PC-3 (cell line): ENCODE measurements around the gene DLG2. TPM values are rescaled to one million over a fixed set of nuclear protein-coding genes. Genes with fewer than 3 reads are reported as not detected.

Source experiments
- ATAC-seq: fragments of 200-7000 bp; cut with Tn5 transposase; 2 replicates; pipeline ENCODE4 v1.9.1; 2020; ENCODE audit warnings: mild to moderate bottlenecking, moderate library complexity
- BruUV-seq: library from RNA; stranded (reverse); fragments of 400-500 nt; replicated peaks from 2 replicates; lab custom pipeline; 2021; lab: Mats Ljungman, UMichigan
- CTCF ChIA-PET: fragments of 300-600 bp; sonication (Branson Sonifier 250); formaldehyde crosslinking; loops from one replicate; lab custom pipeline; 2022; ENCODE audit warnings: antibody characterized with exemption; lab: Charles Lee
- POLR2A ChIA-PET: fragments of 300-600 bp; sonication (Branson Sonifier 250); formaldehyde crosslinking; loops from one replicate; lab custom pipeline; 2022; ENCODE audit warnings: antibody characterized with exemption; ENCODE audit not compliant: unreplicated experiment; lab: Charles Lee
- DNase-seq: peaks from one replicate; pipeline ENCODE4 v3.0.0-alpha.2; 2015
- H2AFZ ChIP-seq: fragments of 300-600 bp; sonication (generic); 2 replicates; pipeline ENCODE4 v1.6.0; 2016; ENCODE audit warnings: antibody characterized with exemption, low read length
- H3F3A ChIP-seq: fragments of 300-600 bp; sonication (generic); one replicate; pipeline ENCODE4 v1.6.0; 2017; ENCODE audit warnings: antibody characterized with exemption, low read length, control low read depth, mild to moderate bottlenecking; ENCODE audit not compliant: unreplicated experiment
- H3K27ac ChIP-seq: fragments of 300-600 bp; sonication (generic); 2 replicates; pipeline ENCODE4 v1.5.1; 2016; ENCODE audit warnings: mild to moderate bottlenecking, low read length
- H3K27me3 ChIP-seq: fragments of 300-600 bp; sonication (generic); 2 replicates; pipeline ENCODE4 v1.6.1; 2016; ENCODE audit warnings: low read length, mixed read lengths
- H3K36me3 ChIP-seq: fragments of 300-600 bp; sonication (generic); 2 replicates; pipeline ENCODE4 v1.6.1; 2016; ENCODE audit warnings: low read depth, mixed run types, low read length, mixed read lengths
- H3K4me1 ChIP-seq: fragments of 300-600 bp; sonication (generic); 2 replicates; pipeline ENCODE4 v1.5.1; 2016; ENCODE audit warnings: low read length; ENCODE audit not compliant: insufficient read depth
- H3K4me2 ChIP-seq: fragments of 300-600 bp; sonication (generic); 2 replicates; pipeline ENCODE4 v1.6.0; 2016; ENCODE audit warnings: low read length
- H3K4me3 ChIP-seq: fragments of 300-600 bp; sonication (generic); 2 replicates; pipeline ENCODE4 v1.5.1; 2016; ENCODE audit warnings: mild to moderate bottlenecking, low read length, mixed read lengths
- H3K79me2 ChIP-seq: fragments of 300-600 bp; sonication (generic); 2 replicates; pipeline ENCODE4 v1.6.1; 2017; ENCODE audit warnings: low read length, mixed read lengths
- H3K9ac ChIP-seq: fragments of 300-600 bp; sonication (generic); 2 replicates; pipeline ENCODE4 v1.6.0; 2016; ENCODE audit warnings: mild to moderate bottlenecking, low read length
- H3K9me2 ChIP-seq: fragments of 300-600 bp; sonication (generic); replicated peaks from 2 replicates; pipeline ENCODE4 v1.6.1; 2016; ENCODE audit warnings: mixed run types, low read length, mixed read lengths
- H3K9me3 ChIP-seq: fragments of 300-600 bp; sonication (generic); 2 replicates; pipeline ENCODE4 v1.6.1; 2016; ENCODE audit warnings: low read length, mixed read lengths
- H4K20me1 ChIP-seq: fragments of 300-600 bp; sonication (generic); 2 replicates; pipeline ENCODE4 v1.6.1; 2016; ENCODE audit warnings: low read length, mixed read lengths
- CTCF ChIP-seq: fragments of 300-600 bp; sonication (generic); conservative IDR thresholded peaks from 2 replicates; pipeline ENCODE4 v1.5.1; 2017; ENCODE audit warnings: antibody characterized with exemption, low read depth, mild to moderate bottlenecking, low read length
- EZH2 ChIP-seq: fragments of 300-600 bp; sonication (generic); IDR thresholded peaks from one replicate; pipeline ENCODE4 v1.6.1; 2017; ENCODE audit warnings: antibody characterized with exemption, mild to moderate bottlenecking, low read length; ENCODE audit not compliant: unreplicated experiment
- EZH2phosphoT487 ChIP-seq: fragments of 300-600 bp; sonication (generic); IDR thresholded peaks from 2 replicates; pipeline ENCODE4 v1.6.1; 2018; ENCODE audit warnings: mild to moderate bottlenecking, antibody characterized with exemption, low read length, borderline replicate concordance
- intact Hi-C: fragments of 100-400 bp; cut with micrococcal nuclease; formaldehyde crosslinking; loops from 2 replicates; pipeline ENCODE4 v1.9.0; 2023
- total RNA-seq: library from RNA; depleted of rRNA; stranded (reverse); fragments of >200 nt; gene quantifications from 2 replicates; pipeline ENCODE4 v1.2.3, GENCODE V29; 2014

DLG2 gene
- total RNA-seq, 1 experiment from 2014 or later: 0.58 TPM

GRCh38 chr11:83502041-83502440, 2125.1 kb downstream of the DLG2 start:
- ATAC-seq: no peak
- POLR2A ChIA-PET: no interaction called here
- H3K79me2 ChIP-seq: no peaks in the 10 kb centered on the region

GRCh38 chr11:83493917-83494316, 2133.2 kb downstream of the DLG2 start:
- no peaks in the 10 kb centered on the region for H3K9me2 ChIP-seq
- H4K20me1 ChIP-seq: no peaks in the 10 kb centered on the region
- ChIA-PET POLR2A (no interaction called here), CTCF (no interaction called here)
- no peaks in the 10 kb centered on the region for H3K4me1 ChIP-seq
- intact Hi-C loops: no loop called here
- H3K4me3 ChIP-seq: no peak overlapping the region
- no peak overlapping the region for H3K4me2 ChIP-seq
- H3K27ac ChIP-seq: no peak overlapping the region
- H3K27me3 ChIP-seq: peaks cover 22% of the 10 kb centered on the region; the same call in 1 of the 2 replicates
- no peaks in the 10 kb centered on the region for H3K79me2 ChIP-seq
- H3F3A ChIP-seq: no peaks in the 10 kb centered on the region
- H3K9me3 ChIP-seq: no peaks in the 10 kb centered on the region
- no peak overlapping the region for H2AFZ ChIP-seq
- DNase-seq (no peak), ATAC-seq (no peak)
- BruUV-seq: no TSS peak
- TF ChIP-seq CTCF (no peak), EZH2phosphoT487 (no peak), EZH2 (no peak)
- H3K9ac ChIP-seq: no peak overlapping the region
- no peaks in the 10 kb centered on the region for H3K36me3 ChIP-seq

More at GRCh38 chr11:83502041-83502440, 2125.1 kb downstream of the DLG2 start:
- intact Hi-C loops: no loop called here
- Histone ChIP-seq H3F3A (no peaks in the 10 kb centered on the region), H3K27me3 (0 out of 2 replicates have a peak, but pooled peaks cover 5% of the 10 kb centered on the region), H4K20me1 (no peaks in the 10 kb centered on the region), H3K36me3 (no peaks in the 10 kb centered on the region), H3K9ac (no peak overlapping the region), H3K9me3 (no peaks in the 10 kb centered on the region), H3K9me2 (no peaks in the 10 kb centered on the region), H2AFZ (no peak overlapping the region), H3K27ac (no peak overlapping the region), H3K4me2 (no peak overlapping the region), H3K4me1 (no peaks in the 10 kb centered on the region), H3K4me3 (no peak overlapping the region)
- peak; percentile 9 for DNase-seq
- no TSS peak for BruUV-seq
- CTCF ChIA-PET: no interaction called here
- TF ChIP-seq EZH2: no peak
- TF ChIP-seq EZH2phosphoT487: no peak
- no peak for TF ChIP-seq CTCF

- Histone ChIP-seq H2AFZ (no peak overlapping the region), H3K9ac (no peak overlapping the region), H3K27ac (no peak overlapping the region), H3K4me1 (no peaks in the 10 kb centered on the region), H3K36me3 (no peaks in the 10 kb centered on the region), H3K4me3 (no peak overlapping the region), H3F3A (no peaks in the 10 kb centered on the region), H4K20me1 (no peaks in the 10 kb centered on the region), H3K79me2 (no peaks in the 10 kb centered on the region), H3K9me3 (no peaks in the 10 kb centered on the region), H3K4me2 (no peak overlapping the region), H3K27me3 (peaks cover 22% of the 10 kb centered on the region; the same call in 1 of the 2 replicates), H3K9me2 (no peaks in the 10 kb centered on the region)
- ChIA-PET POLR2A (no interaction called here), CTCF (no interaction called here)
- intact Hi-C loops: no loop called here
- no peak for ATAC-seq
- no peak for TF ChIP-seq EZH2
- no peak for TF ChIP-seq CTCF
- TF ChIP-seq EZH2phosphoT487: no peak
- no TSS peak for BruUV-seq
- DNase-seq: no peak
These were observed 2134.1 kb downstream of the DLG2 start for GRCh38 chr11:83493034-83493433.
